MM.1S (cell line): ENCODE data around the gene RFFL.

ENCODE experiments used
- EZH2phosphoT487 ChIP-seq: fragments of 300-600 bp; sonication (generic); IDR thresholded peaks from 2 replicates; pipeline ENCODE4 v1.6.1; 2018; ENCODE audit warnings: antibody characterized with exemption, low read length
- TF ChIP-seq, protein P1 (sequence below): fragments of 300-600 bp; sonication (generic); IDR thresholded peaks from 2 replicates; pipeline ENCODE4 v1.5.1; 2016; ENCODE audit warnings: antibody characterized with exemption, low read length, mixed read lengths

DNA sequence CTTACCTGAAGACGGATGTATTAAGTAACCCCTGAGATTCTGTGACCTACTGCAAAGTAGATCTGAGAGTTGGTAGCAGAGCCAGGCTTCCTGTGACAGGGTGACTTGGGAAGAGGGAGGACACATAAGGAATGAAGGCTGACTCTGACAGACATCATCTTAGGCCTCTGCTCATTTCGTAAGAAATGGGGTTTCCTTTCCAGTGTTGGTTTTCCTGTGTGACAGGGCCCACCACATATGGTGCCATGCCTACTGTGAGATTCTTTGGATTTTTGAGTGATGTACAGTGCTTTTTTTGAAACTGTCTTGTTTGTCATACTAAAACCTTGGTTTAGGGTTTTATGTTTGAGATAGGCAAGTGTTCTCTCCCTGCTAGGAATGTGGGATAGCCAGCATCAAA is 70.5 kb downstream of the RFFL start:
- TF ChIP-seq, protein P1, sequence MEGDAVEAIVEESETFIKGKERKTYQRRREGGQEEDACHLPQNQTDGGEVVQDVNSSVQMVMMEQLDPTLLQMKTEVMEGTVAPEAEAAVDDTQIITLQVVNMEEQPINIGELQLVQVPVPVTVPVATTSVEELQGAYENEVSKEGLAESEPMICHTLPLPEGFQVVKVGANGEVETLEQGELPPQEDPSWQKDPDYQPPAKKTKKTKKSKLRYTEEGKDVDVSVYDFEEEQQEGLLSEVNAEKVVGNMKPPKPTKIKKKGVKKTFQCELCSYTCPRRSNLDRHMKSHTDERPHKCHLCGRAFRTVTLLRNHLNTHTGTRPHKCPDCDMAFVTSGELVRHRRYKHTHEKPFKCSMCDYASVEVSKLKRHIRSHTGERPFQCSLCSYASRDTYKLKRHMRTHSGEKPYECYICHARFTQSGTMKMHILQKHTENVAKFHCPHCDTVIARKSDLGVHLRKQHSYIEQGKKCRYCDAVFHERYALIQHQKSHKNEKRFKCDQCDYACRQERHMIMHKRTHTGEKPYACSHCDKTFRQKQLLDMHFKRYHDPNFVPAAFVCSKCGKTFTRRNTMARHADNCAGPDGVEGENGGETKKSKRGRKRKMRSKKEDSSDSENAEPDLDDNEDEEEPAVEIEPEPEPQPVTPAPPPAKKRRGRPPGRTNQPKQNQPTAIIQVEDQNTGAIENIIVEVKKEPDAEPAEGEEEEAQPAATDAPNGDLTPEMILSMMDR, result no peak
- TF ChIP-seq EZH2phosphoT487, result no peak
